ENCODE results near the gene PTGFRN. TPM values are rescaled to one million over a fixed set of nuclear protein-coding genes. Genes with fewer than 3 reads are reported as not detected.

Gene PTGFRN
- total and polyA plus RNA-seq, 9 of the 15 experiments (the other 6 are each of a cell fraction or from before 2014, with no cell fraction given): 17.3 to 33.1 (median 25.7) TPM

GRCh38 chr1:116881879-116882520 is 27.7 kb upstream of the PTGFRN start (continued):
- TF ChIP-seq EP300 (IDR thresholded peaks at IDR 0.05; ENCODE audit: low read length): peak; percentile 51
- TF ChIP-seq, protein P1, sequence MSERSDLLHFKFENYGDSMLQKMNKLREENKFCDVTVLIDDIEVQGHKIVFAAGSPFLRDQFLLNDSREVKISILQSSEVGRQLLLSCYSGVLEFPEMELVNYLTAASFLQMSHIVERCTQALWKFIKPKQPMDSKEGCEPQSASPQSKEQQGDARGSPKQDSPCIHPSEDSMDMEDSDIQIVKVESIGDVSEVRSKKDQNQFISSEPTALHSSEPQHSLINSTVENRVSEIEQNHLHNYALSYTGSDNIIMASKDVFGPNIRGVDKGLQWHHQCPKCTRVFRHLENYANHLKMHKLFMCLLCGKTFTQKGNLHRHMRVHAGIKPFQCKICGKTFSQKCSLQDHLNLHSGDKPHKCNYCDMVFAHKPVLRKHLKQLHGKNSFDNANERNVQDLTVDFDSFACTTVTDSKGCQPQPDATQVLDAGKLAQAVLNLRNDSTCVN (CRISPR knock-in tag; IDR thresholded peaks at IDR 0.05): no peak
- TF ChIP-seq FOSL1 (tag; conservative IDR thresholded peaks at IDR 0.05): peak; percentile 95
- peak; percentile 80 for TF ChIP-seq JUND (IDR thresholded peaks at IDR 0.05; ENCODE audit: borderline replicate concordance, low read depth, low read length)
- TF ChIP-seq JUND (tag; IDR thresholded peaks at IDR 0.05; ENCODE audit: borderline replicate concordance, low read depth, low read length): peak; percentile 85; the same call in 2 of the 3 replicates
- TF ChIP-seq, protein P2, sequence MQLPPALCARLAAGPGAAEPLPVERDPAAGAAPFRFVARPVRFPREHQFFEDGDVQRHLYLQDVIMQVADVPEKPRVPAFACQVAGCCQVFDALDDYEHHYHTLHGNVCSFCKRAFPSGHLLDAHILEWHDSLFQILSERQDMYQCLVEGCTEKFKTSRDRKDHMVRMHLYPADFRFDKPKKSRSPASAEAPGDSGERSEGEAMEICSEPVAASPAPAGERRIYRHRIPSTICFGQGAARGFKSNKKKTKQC (CRISPR knock-in tag; IDR thresholded peaks at IDR 0.05): no peak
- TF ChIP-seq SMARCC2 (IDR thresholded peaks at IDR 0.05; ENCODE audit: low read depth): peak; percentile 81; the same call in 1 of the 2 replicates
- peak; percentile 81 to 89 for TF ChIP-seq TRIM24 (IDR thresholded peaks at IDR 0.05)
- peak; percentile 70 for TF ChIP-seq CTBP1 (IDR thresholded peaks at IDR 0.05; ENCODE audit: borderline replicate concordance)
- TF ChIP-seq BDP1 (IDR thresholded peaks at IDR 0.05; ENCODE audit: insufficient read depth, insufficient read length): no peak
- TF ChIP-seq, protein P3, sequence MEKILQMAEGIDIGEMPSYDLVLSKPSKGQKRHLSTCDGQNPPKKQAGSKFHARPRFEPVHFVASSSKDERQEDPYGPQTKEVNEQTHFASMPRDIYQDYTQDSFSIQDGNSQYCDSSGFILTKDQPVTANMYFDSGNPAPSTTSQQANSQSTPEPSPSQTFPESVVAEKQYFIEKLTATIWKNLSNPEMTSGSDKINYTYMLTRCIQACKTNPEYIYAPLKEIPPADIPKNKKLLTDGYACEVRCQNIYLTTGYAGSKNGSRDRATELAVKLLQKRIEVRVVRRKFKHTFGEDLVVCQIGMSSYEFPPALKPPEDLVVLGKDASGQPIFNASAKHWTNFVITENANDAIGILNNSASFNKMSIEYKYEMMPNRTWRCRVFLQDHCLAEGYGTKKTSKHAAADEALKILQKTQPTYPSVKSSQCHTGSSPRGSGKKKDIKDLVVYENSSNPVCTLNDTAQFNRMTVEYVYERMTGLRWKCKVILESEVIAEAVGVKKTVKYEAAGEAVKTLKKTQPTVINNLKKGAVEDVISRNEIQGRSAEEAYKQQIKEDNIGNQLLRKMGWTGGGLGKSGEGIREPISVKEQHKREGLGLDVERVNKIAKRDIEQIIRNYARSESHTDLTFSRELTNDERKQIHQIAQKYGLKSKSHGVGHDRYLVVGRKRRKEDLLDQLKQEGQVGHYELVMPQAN (IDR thresholded peaks at IDR 0.05; ENCODE audit: borderline replicate concordance): no peak
- no peak for TF ChIP-seq PYGO2 (tag; IDR thresholded peaks at IDR 0.05)
- peak; percentile 72; the same call in 1 of the 2 replicates for TF ChIP-seq MYC (IDR thresholded peaks at IDR 0.05; ENCODE audit: low read depth, low read length)
- no peak for TF ChIP-seq MYC (CRISPR knock-in tag; IDR thresholded peaks at IDR 0.05; ENCODE audit: borderline replicate concordance, low read depth)
- TF ChIP-seq NFE2 (IDR thresholded peaks at IDR 0.05; ENCODE audit: low read depth): peak; percentile 88
- peak; percentile 50; the same call in 1 of the 2 replicates for TF ChIP-seq JUN (IDR thresholded peaks at IDR 0.05; ENCODE audit: borderline replicate concordance, low read depth, low read length)
- 0 out of 2 replicates have a peak, but pooled peaks have one; percentile 9 for TF ChIP-seq JUN (CRISPR knock-in tag; IDR thresholded peaks at IDR 0.05; ENCODE audit: borderline replicate concordance)
- TF ChIP-seq, protein P4, sequence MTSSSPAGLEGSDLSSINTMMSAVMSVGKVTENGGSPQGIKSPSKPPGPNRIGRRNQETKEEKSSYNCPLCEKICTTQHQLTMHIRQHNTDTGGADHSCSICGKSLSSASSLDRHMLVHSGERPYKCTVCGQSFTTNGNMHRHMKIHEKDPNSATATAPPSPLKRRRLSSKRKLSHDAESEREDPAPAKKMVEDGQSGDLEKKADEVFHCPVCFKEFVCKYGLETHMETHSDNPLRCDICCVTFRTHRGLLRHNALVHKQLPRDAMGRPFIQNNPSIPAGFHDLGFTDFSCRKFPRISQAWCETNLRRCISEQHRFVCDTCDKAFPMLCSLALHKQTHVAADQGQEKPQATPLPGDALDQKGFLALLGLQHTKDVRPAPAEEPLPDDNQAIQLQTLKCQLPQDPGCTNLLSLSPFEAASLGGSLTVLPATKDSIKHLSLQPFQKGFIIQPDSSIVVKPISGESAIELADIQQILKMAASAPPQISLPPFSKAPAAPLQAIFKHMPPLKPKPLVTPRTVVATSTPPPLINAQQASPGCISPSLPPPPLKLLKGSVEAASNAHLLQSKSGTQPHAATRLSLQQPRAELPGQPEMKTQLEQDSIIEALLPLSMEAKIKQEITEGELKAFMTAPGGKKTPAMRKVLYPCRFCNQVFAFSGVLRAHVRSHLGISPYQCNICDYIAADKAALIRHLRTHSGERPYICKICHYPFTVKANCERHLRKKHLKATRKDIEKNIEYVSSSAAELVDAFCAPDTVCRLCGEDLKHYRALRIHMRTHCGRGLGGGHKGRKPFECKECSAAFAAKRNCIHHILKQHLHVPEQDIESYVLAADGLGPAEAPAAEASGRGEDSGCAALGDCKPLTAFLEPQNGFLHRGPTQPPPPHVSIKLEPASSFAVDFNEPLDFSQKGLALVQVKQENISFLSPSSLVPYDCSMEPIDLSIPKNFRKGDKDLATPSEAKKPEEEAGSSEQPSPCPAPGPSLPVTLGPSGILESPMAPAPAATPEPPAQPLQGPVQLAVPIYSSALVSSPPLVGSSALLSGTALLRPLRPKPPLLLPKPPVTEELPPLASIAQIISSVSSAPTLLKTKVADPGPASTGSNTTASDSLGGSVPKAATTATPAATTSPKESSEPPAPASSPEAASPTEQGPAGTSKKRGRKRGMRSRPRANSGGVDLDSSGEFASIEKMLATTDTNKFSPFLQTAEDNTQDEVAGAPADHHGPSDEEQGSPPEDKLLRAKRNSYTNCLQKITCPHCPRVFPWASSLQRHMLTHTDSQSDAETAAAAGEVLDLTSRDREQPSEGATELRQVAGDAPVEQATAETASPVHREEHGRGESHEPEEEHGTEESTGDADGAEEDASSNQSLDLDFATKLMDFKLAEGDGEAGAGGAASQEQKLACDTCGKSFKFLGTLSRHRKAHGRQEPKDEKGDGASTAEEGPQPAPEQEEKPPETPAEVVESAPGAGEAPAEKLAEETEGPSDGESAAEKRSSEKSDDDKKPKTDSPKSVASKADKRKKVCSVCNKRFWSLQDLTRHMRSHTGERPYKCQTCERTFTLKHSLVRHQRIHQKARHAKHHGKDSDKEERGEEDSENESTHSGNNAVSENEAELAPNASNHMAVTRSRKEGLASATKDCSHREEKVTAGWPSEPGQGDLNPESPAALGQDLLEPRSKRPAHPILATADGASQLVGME (CRISPR knock-in tag; IDR thresholded peaks at IDR 0.05): 0 out of 2 replicates have a peak, but pooled peaks have one; percentile 48
- peak; percentile 80 for TF ChIP-seq LEF1 (IDR thresholded peaks at IDR 0.05)
- TF ChIP-seq RB1 (IDR thresholded peaks at IDR 0.05; ENCODE audit: low read depth): peak; percentile 42; the same call in 1 of the 2 replicates
